ENCODE data around the gene STT3B.

Gene STT3B

DNA sequence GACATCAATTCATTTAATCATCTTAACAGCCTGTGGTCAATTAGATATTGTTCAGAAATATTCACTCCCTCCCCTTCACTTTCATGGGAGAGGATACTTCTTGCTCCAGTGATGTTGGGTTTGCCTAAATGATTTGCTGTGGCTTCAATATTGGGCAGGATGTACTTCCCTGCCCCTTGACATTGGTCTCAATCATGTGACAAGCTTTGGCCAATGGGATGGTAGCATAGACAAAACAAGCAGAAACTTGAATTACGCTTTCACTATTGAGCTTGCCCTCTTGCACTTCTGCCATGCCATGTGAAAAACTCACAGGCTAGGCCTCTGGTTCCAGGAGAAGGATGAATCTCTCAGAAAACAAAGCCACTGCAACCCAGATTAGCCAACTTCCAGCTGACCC lies 42.2 kb upstream of the STT3B start:
- Histone ChIP-seq H2BK120ac (ENCODE audit: low read depth, low read length) (no peak overlapping the region), H3K56ac (ENCODE audit: low read length) (no peak overlapping the region), H3K27ac (ENCODE audit: low read depth, low read length) (no peak overlapping the region), H3K4me3 (ENCODE audit: low read length) (no peak overlapping the region), H2AK5ac (ENCODE audit: low read length) (no peak overlapping the region), H3K36me3 (ENCODE audit: control insufficient read depth, insufficient read depth, low read length) (no peaks in the 10 kb centered on the region), H3K9ac (ENCODE audit: low read length) (no peak overlapping the region), H4K8ac (ENCODE audit: low read depth, low read length) (no peak overlapping the region), H4K5ac (ENCODE audit: low read length) (no peak overlapping the region), H3K79me1 (ENCODE audit: low read length) (no peaks in the 10 kb centered on the region), H3K23ac (ENCODE audit: low read length) (no peak overlapping the region), H2BK15ac (replicated peaks; ENCODE audit: low read depth) (no peak overlapping the region), H3K4me2 (ENCODE audit: low read length) (no peak overlapping the region), H3K18ac (ENCODE audit: low read length) (no peak overlapping the region), H3K79me2 (ENCODE audit: control insufficient read depth, insufficient read depth, low read length) (no peaks in the 10 kb centered on the region), H3K4ac (ENCODE audit: low read depth, low read length) (no peak overlapping the region), H2BK5ac (ENCODE audit: low read length) (no peak overlapping the region), H3K4me1 (ENCODE audit: control insufficient read depth, low read depth, low read length) (no peaks in the 10 kb centered on the region), H3K27me3 (ENCODE audit: insufficient read depth, low read length, poor library complexity) (no peaks in the 10 kb centered on the region)
- no peak for DNase-seq
- WGBS (ENCODE audit: extremely low coverage, insufficient coverage, low lambda C conversion rate): no CpG with 5 or more reads among the region's 1 CpG

DNA sequence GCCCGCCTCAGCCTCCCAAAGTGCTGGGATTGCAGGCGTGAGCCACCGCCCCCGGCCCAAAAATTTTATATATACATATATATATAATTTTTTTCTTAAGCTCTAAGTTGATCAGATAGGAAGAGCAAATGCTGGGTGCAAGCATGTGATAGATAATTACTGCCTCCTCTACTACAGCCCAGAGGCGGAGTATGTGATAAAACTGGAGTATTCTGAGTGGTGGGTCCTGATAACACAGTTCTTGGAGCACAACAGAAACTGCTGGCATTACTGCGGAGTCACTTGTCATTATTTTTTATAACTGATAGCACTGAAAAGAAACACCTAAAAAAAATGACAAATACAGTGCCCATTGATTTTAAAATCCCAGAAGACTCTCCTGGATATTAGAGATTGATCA lies 41.1 kb upstream of the STT3B start:
- H3K4ac ChIP-seq (ENCODE audit: low read depth, low read length): no peak overlapping the region
- no peak for DNase-seq
- no peak overlapping the region for H3K23ac ChIP-seq (ENCODE audit: low read length)
- H3K36me3 ChIP-seq (ENCODE audit: control insufficient read depth, insufficient read depth, low read length): no peaks in the 10 kb centered on the region
- no peaks in the 10 kb centered on the region for H3K4me1 ChIP-seq (ENCODE audit: control insufficient read depth, low read depth, low read length)
- no peak overlapping the region for H3K27ac ChIP-seq (ENCODE audit: low read depth, low read length)
- H3K79me1 ChIP-seq (ENCODE audit: low read length): no peaks in the 10 kb centered on the region
- H3K4me2 ChIP-seq (ENCODE audit: low read length): no peak overlapping the region
- H4K8ac ChIP-seq (ENCODE audit: low read depth, low read length): no peak overlapping the region
- no peak overlapping the region for H3K9ac ChIP-seq (ENCODE audit: low read length)
- H3K27me3 ChIP-seq (ENCODE audit: insufficient read depth, low read length, poor library complexity): no peaks in the 10 kb centered on the region
- H2BK120ac ChIP-seq (ENCODE audit: low read depth, low read length): no peak overlapping the region
- no peak overlapping the region for H2BK15ac ChIP-seq (replicated peaks; ENCODE audit: low read depth)
- H2BK5ac ChIP-seq (ENCODE audit: low read length): no peak overlapping the region
- H3K56ac ChIP-seq (ENCODE audit: low read length): no peak overlapping the region
- H4K5ac ChIP-seq (ENCODE audit: low read length): no peak overlapping the region
- H3K79me2 ChIP-seq (ENCODE audit: control insufficient read depth, insufficient read depth, low read length): no peaks in the 10 kb centered on the region
- no peak overlapping the region for H2AK5ac ChIP-seq (ENCODE audit: low read length)
- H3K18ac ChIP-seq (ENCODE audit: low read length): no peak overlapping the region
- H3K4me3 ChIP-seq (ENCODE audit: low read length): no peak overlapping the region
- no CpG with 5 or more reads among the region's 6 CpGs for WGBS (ENCODE audit: extremely low coverage, insufficient coverage, low lambda C conversion rate)

DNA sequence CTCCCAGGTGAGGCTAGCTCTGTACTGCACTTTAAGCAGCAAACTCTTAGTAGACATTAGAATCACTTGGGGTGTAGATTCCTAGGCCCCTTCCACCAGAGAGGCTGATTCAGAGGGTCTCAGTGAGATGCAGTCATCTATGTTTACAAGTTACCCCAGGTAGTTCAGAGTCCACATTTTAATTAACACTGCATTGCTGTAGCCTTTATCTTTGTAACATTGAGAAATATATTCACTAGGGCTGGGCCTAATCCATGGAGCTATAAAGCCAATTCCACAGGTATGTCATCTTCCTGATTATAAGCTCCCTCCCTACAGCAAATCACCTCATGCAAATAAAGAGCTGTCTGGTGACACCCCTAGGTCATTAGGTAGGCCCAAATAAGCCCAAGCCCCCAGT lies 39.6 kb upstream of the STT3B start:
- Histone ChIP-seq H2BK15ac (replicated peaks; ENCODE audit: low read depth) (no peak overlapping the region), H3K27ac (ENCODE audit: low read depth, low read length) (no peak overlapping the region), H3K9ac (ENCODE audit: low read length) (no peak overlapping the region), H3K56ac (ENCODE audit: low read length) (no peak overlapping the region), H3K4me3 (ENCODE audit: low read length) (no peak overlapping the region), H2BK5ac (ENCODE audit: low read length) (no peak overlapping the region), H3K23ac (ENCODE audit: low read length) (no peak overlapping the region), H3K4ac (ENCODE audit: low read depth, low read length) (no peak overlapping the region), H3K79me1 (ENCODE audit: low read length) (no peaks in the 10 kb centered on the region), H2BK120ac (ENCODE audit: low read depth, low read length) (no peak overlapping the region), H3K18ac (ENCODE audit: low read length) (peak overlapping the region; percentile 25), H3K36me3 (ENCODE audit: control insufficient read depth, insufficient read depth, low read length) (no peaks in the 10 kb centered on the region), H3K4me2 (ENCODE audit: low read length) (no peak overlapping the region), H4K8ac (ENCODE audit: low read depth, low read length) (no peak overlapping the region), H3K27me3 (ENCODE audit: insufficient read depth, low read length, poor library complexity) (no peaks in the 10 kb centered on the region), H3K79me2 (ENCODE audit: control insufficient read depth, insufficient read depth, low read length) (no peaks in the 10 kb centered on the region), H4K5ac (ENCODE audit: low read length) (no peak overlapping the region), H2AK5ac (ENCODE audit: low read length) (no peak overlapping the region), H3K4me1 (ENCODE audit: control insufficient read depth, low read depth, low read length) (no peaks in the 10 kb centered on the region)
- DNase-seq: no peak

DNA sequence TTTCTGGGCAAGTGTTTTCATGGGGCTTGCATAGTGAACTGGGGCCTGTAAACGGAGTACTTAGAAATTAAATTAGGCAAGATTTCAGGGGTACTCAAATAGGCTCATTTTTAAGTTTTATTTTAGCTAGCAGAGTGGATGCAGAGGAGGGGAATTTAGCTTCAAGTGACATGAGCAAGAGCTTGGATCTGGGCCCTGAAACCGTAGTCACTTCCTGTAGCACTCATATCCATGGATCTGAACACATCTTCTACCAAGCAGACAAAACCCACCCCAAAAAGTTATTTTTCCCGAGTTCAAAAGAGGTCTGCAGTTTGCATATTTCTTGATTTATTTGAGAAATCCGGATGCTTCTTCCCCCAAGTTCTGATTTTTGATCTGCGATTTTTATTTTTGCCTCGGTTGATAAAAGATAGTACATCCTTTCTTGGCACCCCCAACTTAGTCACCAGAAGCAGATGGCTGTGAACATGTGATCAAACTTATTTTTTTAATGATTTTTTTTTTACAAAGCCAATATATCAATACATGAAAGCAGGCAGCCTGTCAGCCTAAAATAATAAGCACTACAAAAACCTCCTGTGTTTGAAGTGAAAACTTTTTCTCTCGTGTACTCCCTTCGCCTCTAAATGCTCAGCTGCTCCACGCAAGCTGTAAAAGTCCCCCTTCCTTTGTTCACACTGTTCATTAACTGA lies 36.6 kb upstream of the STT3B start:
- whole genome bisulfite sequencing (ENCODE audit: extremely low coverage, insufficient coverage, low lambda C conversion rate): no CpG with 5 or more reads among the region's 9 CpGs
- H4K5ac ChIP-seq (ENCODE audit: low read length): no peak overlapping the region

DNA sequence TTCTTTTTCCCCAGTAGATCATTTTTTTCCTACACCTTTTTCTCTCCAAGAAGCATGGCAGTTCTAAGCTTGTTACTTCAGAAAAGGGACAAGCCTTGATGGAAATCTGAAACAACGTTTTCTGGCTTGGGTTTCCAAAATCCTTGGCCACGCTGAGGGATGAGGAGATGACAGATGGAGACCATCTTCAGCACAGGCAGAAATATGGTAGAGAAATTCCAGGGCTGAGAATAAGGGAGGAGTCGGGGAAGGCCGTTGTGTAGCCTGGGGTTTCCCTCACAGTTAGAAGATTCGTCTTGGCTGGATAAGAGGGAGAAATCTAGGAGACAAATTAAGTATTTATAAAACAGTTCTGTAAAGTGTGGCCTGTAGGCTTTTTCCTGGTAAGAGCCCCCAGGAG lies 33.9 kb upstream of the STT3B start:
- Histone ChIP-seq H3K4me2 (ENCODE audit: low read length) (no peak overlapping the region), H2AK5ac (ENCODE audit: low read length) (no peak overlapping the region), H3K4me1 (ENCODE audit: control insufficient read depth, low read depth, low read length) (peaks cover 6% of the 10 kb centered on the region), H2BK15ac (replicated peaks; ENCODE audit: low read depth) (no peak overlapping the region), H3K18ac (ENCODE audit: low read length) (no peak overlapping the region), H4K8ac (ENCODE audit: low read depth, low read length) (no peak overlapping the region), H4K5ac (ENCODE audit: low read length) (no peak overlapping the region), H3K4me3 (ENCODE audit: low read length) (no peak overlapping the region), H2BK120ac (ENCODE audit: low read depth, low read length) (no peak overlapping the region), H3K27me3 (ENCODE audit: insufficient read depth, low read length, poor library complexity) (no peaks in the 10 kb centered on the region), H3K27ac (ENCODE audit: low read depth, low read length) (no peak overlapping the region), H3K79me2 (ENCODE audit: control insufficient read depth, insufficient read depth, low read length) (no peaks in the 10 kb centered on the region), H3K4ac (ENCODE audit: low read depth, low read length) (peak overlapping the region; percentile 21), H2BK5ac (ENCODE audit: low read length) (no peak overlapping the region), H3K23ac (ENCODE audit: low read length) (no peak overlapping the region), H3K56ac (ENCODE audit: low read length) (no peak overlapping the region), H3K79me1 (ENCODE audit: low read length) (no peaks in the 10 kb centered on the region), H3K36me3 (ENCODE audit: control insufficient read depth, insufficient read depth, low read length) (no peaks in the 10 kb centered on the region), H3K9ac (ENCODE audit: low read length) (no peak overlapping the region)
- WGBS (ENCODE audit: extremely low coverage, insufficient coverage, low lambda C conversion rate): no CpG with 5 or more reads among the region's 5 CpGs
- no peak for DNase-seq

More for the DNA sequence above, 36.6 kb upstream of the STT3B start:
- Histone ChIP-seq H3K36me3 (ENCODE audit: control insufficient read depth, insufficient read depth, low read length) (no peaks in the 10 kb centered on the region), H2BK5ac (ENCODE audit: low read length) (no peak overlapping the region), H3K79me1 (ENCODE audit: low read length) (no peaks in the 10 kb centered on the region), H3K4ac (ENCODE audit: low read depth, low read length) (no peak overlapping the region), H3K27me3 (ENCODE audit: insufficient read depth, low read length, poor library complexity) (no peaks in the 10 kb centered on the region), H3K4me3 (ENCODE audit: low read length) (no peak overlapping the region), H3K27ac (ENCODE audit: low read depth, low read length) (no peak overlapping the region), H3K9ac (ENCODE audit: low read length) (no peak overlapping the region), H2AK5ac (ENCODE audit: low read length) (no peak overlapping the region), H2BK15ac (replicated peaks; ENCODE audit: low read depth) (no peak overlapping the region), H2BK120ac (ENCODE audit: low read depth, low read length) (no peak overlapping the region), H3K56ac (ENCODE audit: low read length) (no peak overlapping the region), H3K23ac (ENCODE audit: low read length) (no peak overlapping the region), H3K4me2 (ENCODE audit: low read length) (no peak overlapping the region), H3K4me1 (ENCODE audit: control insufficient read depth, low read depth, low read length) (no peaks in the 10 kb centered on the region), H3K18ac (ENCODE audit: low read length) (no peak overlapping the region), H4K8ac (ENCODE audit: low read depth, low read length) (no peak overlapping the region), H3K79me2 (ENCODE audit: control insufficient read depth, insufficient read depth, low read length) (no peaks in the 10 kb centered on the region)
- no peak for DNase-seq

DNA sequence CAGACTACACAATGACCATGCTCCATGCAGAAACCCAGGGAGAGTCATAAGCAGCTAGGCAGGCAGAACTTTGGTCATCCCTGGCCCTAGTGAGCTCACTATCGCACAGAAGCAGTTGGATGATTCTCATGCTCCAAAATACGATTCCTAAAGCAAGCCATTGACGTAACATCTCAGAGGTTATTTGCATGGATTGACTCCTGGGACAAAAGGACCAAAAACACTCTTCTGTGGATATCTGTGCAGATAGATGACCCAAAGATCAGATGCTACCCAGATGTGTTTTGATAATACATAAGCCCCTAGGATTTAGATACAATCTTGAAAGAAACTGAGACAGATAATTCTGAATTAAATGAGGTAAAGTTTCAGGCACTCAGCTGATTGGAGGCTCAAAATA lies 33.4 kb upstream of the STT3B start:
- no peak overlapping the region for H3K4me3 ChIP-seq (ENCODE audit: low read length)
- H3K4ac ChIP-seq (ENCODE audit: low read depth, low read length): peak overlapping the region; percentile 21
- no peak overlapping the region for H3K23ac ChIP-seq (ENCODE audit: low read length)
- H2BK15ac ChIP-seq (replicated peaks; ENCODE audit: low read depth): no peak overlapping the region
- WGBS (ENCODE audit: extremely low coverage, insufficient coverage, low lambda C conversion rate): no CpG with 5 or more reads among the region's 3 CpGs
- no peaks in the 10 kb centered on the region for H3K27me3 ChIP-seq (ENCODE audit: insufficient read depth, low read length, poor library complexity)
- H3K4me1 ChIP-seq (ENCODE audit: control insufficient read depth, low read depth, low read length): peaks cover 6% of the 10 kb centered on the region
- H3K27ac ChIP-seq (ENCODE audit: low read depth, low read length): no peak overlapping the region
- no peak overlapping the region for H4K8ac ChIP-seq (ENCODE audit: low read depth, low read length)
- no peak overlapping the region for H3K56ac ChIP-seq (ENCODE audit: low read length)
- no peak overlapping the region for H2BK5ac ChIP-seq (ENCODE audit: low read length)
- no peaks in the 10 kb centered on the region for H3K79me1 ChIP-seq (ENCODE audit: low read length)
- no peak overlapping the region for H3K4me2 ChIP-seq (ENCODE audit: low read length)
- no peaks in the 10 kb centered on the region for H3K36me3 ChIP-seq (ENCODE audit: control insufficient read depth, insufficient read depth, low read length)
- H4K5ac ChIP-seq (ENCODE audit: low read length): no peak overlapping the region
- no peak overlapping the region for H3K18ac ChIP-seq (ENCODE audit: low read length)
- H3K79me2 ChIP-seq (ENCODE audit: control insufficient read depth, insufficient read depth, low read length): no peaks in the 10 kb centered on the region
- H3K9ac ChIP-seq (ENCODE audit: low read length): no peak overlapping the region
- no peak overlapping the region for H2AK5ac ChIP-seq (ENCODE audit: low read length)
- no peak for DNase-seq
- no peak overlapping the region for H2BK120ac ChIP-seq (ENCODE audit: low read depth, low read length)

Data from mesendoderm (in vitro differentiated cells).